Stomach (tissue), 9 donors: ENCODE results near the gene PLA2G1B. TPM values are rescaled to one million over a fixed set of nuclear protein-coding genes. Genes with fewer than 3 reads are reported as not detected.

Experiments
- DNase-seq, 2 donors: peaks; one replicate each; pipeline versions ENCODE4 v3.0.0 to v3.0.0-alpha.2; 2013 to 2019
- H3K27ac ChIP-seq, 5 donors: fragments of 200-600 bp in 4 of 5; sonication (generic) in 4 of 5; one replicate each; pipeline ENCODE4 v1.5.1; 2013 to 2019; ENCODE audit warnings: mild to moderate bottlenecking in 1 of 5, moderate library complexity in 1 of 5
- H3K27me3 ChIP-seq, 3 donors: fragments of 200-600 bp; sonication (generic); one replicate each; pipeline ENCODE4 v1.5.1; 2017 to 2019; ENCODE audit warnings: mixed run types in 1 of 3
- H3K36me3 ChIP-seq, 4 donors: fragments of 200-600 bp; sonication (generic); 1 replicate in 3 of 4; 2 replicates in 1 of 4; pipeline ENCODE4 v1.5.1; 2016 to 2019
- H3K4me1 ChIP-seq, 4 donors: fragments of 200-600 bp; sonication (generic); one replicate each; pipeline ENCODE4 v1.5.1; 2016 to 2019
- H3K4me3 ChIP-seq, 4 donors: fragments of 200-600 bp; sonication (generic) in 3 of 4; one replicate each; pipeline ENCODE4 v1.5.1; 2016 to 2019; ENCODE audit warnings: mild to moderate bottlenecking in 1 of 4
- H3K9me3 ChIP-seq, 4 donors: fragments of 200-600 bp; sonication (generic); one replicate each; pipeline ENCODE4 v1.5.1; 2016 to 2019
- CTCF ChIP-seq, 7 experiments: fragments of 450-650 bp in 4 of 7; fragments of 200-600 bp in 3 of 7; sonication (generic) in 3 of 7; IDR thresholded peaks; one replicate each; pipeline ENCODE4 v1.5.1; 2016 to 2019; ENCODE audit warnings: antibody characterized with exemption in 7 of 7, control low read depth in 2 of 7, mild to moderate bottlenecking in 1 of 7
- EP300 ChIP-seq: sonication (generic); formaldehyde crosslinking; IDR thresholded peaks from one replicate; pipeline ENCODE4 v1.6.1; 2017; ENCODE audit warnings: antibody characterized with exemption
- POLR2A ChIP-seq, 4 donors: fragments of 450-650 bp; IDR thresholded peaks; one replicate each; pipeline ENCODE4 v1.6.1; 2016; ENCODE audit warnings: antibody characterized with exemption in 4 of 4, control low read depth in 2 of 4, mild to moderate bottlenecking in 1 of 4, moderate library complexity in 1 of 4
- POLR2AphosphoS5 ChIP-seq, 3 donors: sonication (generic); formaldehyde crosslinking; IDR thresholded peaks; one replicate each; pipeline ENCODE4 v1.6.1; 2016; ENCODE audit warnings: antibody characterized with exemption in 3 of 3
- WGBS, 5 donors: extraction: QIAGEN DNeasy Blood & Tissue Kit in 3 of 5; methylation state at CpG; one replicate each; pipeline versions ENCODE4 v1.1.5 to v1.1.7; 2013 to 2018; 5-methylcytosine and 5-hydroxymethylcytosine counted together
- intact Hi-C: fragments of 100-400 bp; cut with DNase I; formaldehyde crosslinking; loops from one replicate; pipeline ENCODE4 v1.15.1; 2023; ENCODE audit warnings: low total_unique reads
- polyA plus RNA-seq, 3 donors: library from polyadenylated mRNA; stranded (reverse); fragments of 200-250 nt; gene quantifications; one replicate each; pipeline ENCODE4 v1.2.3, GENCODE V29; 2013
- total RNA-seq, 5 donors: library from RNA; depleted of rRNA; stranded (reverse); fragments of >200 nt; gene quantifications; one replicate each; pipeline versions ENCODE4 v1.1.0 to v1.2.3, GENCODE V29; 2014 to 2016
- donor health status: healthy with polysubstance abuse.
- donor health status: Bipolar disorder and iron deficiency.
- donor health status: healthy.

Gene PLA2G1B
- total and polyA plus RNA-seq, 8 donors = 7.0 to 18.5 (median 10.2) TPM; not detected in 5

GRCh38 chr12:120290609-120291305, 36.8 kb downstream of the PLA2G1B start:
- TF ChIP-seq CTCF (IDR thresholded peaks at IDR 0.05) (no peak), POLR2A (IDR thresholded peaks at IDR 0.05) (no peak), EP300 (no peak), POLR2AphosphoS5 (IDR thresholded peaks at IDR 0.05) (no peak)
- Histone ChIP-seq H3K9me3 (no peaks in the 10 kb centered on the region), H3K27ac (peak overlapping the region; percentile 87 to 98 (median 97)), H3K36me3 (no peaks in the 10 kb centered on the region), H3K4me3 (peak overlapping the region; percentile 26 to 60 (median 40)), H3K27me3 (no peaks in the 10 kb centered on the region), H3K4me1 (peaks cover 0 to 24% (median 7%) of the 10 kb centered on the region in 4 donors)
- intact Hi-C loops = no loop called here
- WGBS, 5 donors = 10 to 20% (median 15%) methylated on average over 22 of the region's 22 CpGs
- DNase-seq = peak; percentile 42 to 72

- Histone ChIP-seq H3K4me1 (peaks cover 0 to 14% (median 5%) of the 10 kb centered on the region in 4 donors), H3K36me3 (no peaks in the 10 kb centered on the region), H3K9me3 (no peaks in the 10 kb centered on the region), H3K4me3 (no peak overlapping the region), H3K27me3 (no peaks in the 10 kb centered on the region), H3K27ac (no peak overlapping the region)
- TF ChIP-seq EP300 (no peak), POLR2A (IDR thresholded peaks at IDR 0.05) (no peak), CTCF (IDR thresholded peaks at IDR 0.05) (no peak), POLR2AphosphoS5 (IDR thresholded peaks at IDR 0.05) (no peak)
- DNase-seq = no peak
- 81 to 85% (median 82%) methylated on average over 9 to 12 of the region's 12 CpGs for WGBS, 5 donors
- intact Hi-C loops = no loop called here
Observed at GRCh38 chr12:120287491-120287890, 40.1 kb downstream of the PLA2G1B start.

- TF ChIP-seq EP300 = no peak
- TF ChIP-seq POLR2AphosphoS5 (IDR thresholded peaks at IDR 0.05) = no peak
- no peak for TF ChIP-seq POLR2A (IDR thresholded peaks at IDR 0.05)
- H3K9me3 ChIP-seq = no peaks in the 10 kb centered on the region
- intact Hi-C loops = no loop called here
- peaks cover 0 to 14% (median 5%) of the 10 kb centered on the region in 4 donors for H3K4me1 ChIP-seq
- no peak overlapping the region for H3K27ac ChIP-seq
- peak in 1 of 2 donors; percentile 19 for DNase-seq
- no peak overlapping the region for H3K4me3 ChIP-seq
- H3K27me3 ChIP-seq = no peaks in the 10 kb centered on the region
- H3K36me3 ChIP-seq = no peaks in the 10 kb centered on the region
- 48 to 62% (median 55%) methylated on average over 7 of the region's 7 CpGs for WGBS, 5 donors
Observed at GRCh38 chr12:120286768-120287490, 40.6 kb downstream of the PLA2G1B start.

GRCh38 chr12:120284381-120284780, 43.2 kb downstream of the PLA2G1B start:
- H3K27ac ChIP-seq = no peak overlapping the region
- no peak for DNase-seq
- WGBS, 5 donors = 71 to 88% (median 78%) methylated on average over 3 of the region's 3 CpGs
- no peak for TF ChIP-seq POLR2A (IDR thresholded peaks at IDR 0.05)
- no peaks in the 10 kb centered on the region for H3K36me3 ChIP-seq
- H3K4me1 ChIP-seq = no peaks in the 10 kb centered on the region
- H3K27me3 ChIP-seq = no peaks in the 10 kb centered on the region
- intact Hi-C loops = no loop called here
- no peaks in the 10 kb centered on the region for H3K9me3 ChIP-seq
- H3K4me3 ChIP-seq = no peak overlapping the region

- no peaks in the 10 kb centered on the region for H3K4me1 ChIP-seq
- intact Hi-C loops = no loop called here
- TF ChIP-seq POLR2A (IDR thresholded peaks at IDR 0.05) (no peak), POLR2AphosphoS5 (IDR thresholded peaks at IDR 0.05) (no peak), CTCF (IDR thresholded peaks at IDR 0.05) (no peak), EP300 (no peak)
- H3K36me3 ChIP-seq = no peaks in the 10 kb centered on the region
- H3K27me3 ChIP-seq = no peaks in the 10 kb centered on the region
- H3K9me3 ChIP-seq = no peaks in the 10 kb centered on the region
- H3K27ac ChIP-seq = no peak overlapping the region
- no peak overlapping the region for H3K4me3 ChIP-seq
- WGBS, 5 donors = 56 to 70% (median 63%) methylated on average over 7 of the region's 7 CpGs
- no peak for DNase-seq
Observed at GRCh38 chr12:120283318-120283717, 44.3 kb downstream of the PLA2G1B start.
